ENCODE data around the gene CCDC60.

Gene CCDC60

GRCh38 chr12:119476951-119477350, 142.4 kb downstream of the CCDC60 start:
- no peak overlapping the region for H3K27ac ChIP-seq (ENCODE audit: low read length, poor library complexity, severe bottlenecking)
- H3K9me3 ChIP-seq (ENCODE audit: control insufficient read depth, low read length), result peaks cover 10% of the 10 kb centered on the region
- no peak overlapping the region for H3K4ac ChIP-seq (ENCODE audit: low read depth in 1 of 2, low read length in 2 of 2)
- H3K18ac ChIP-seq (ENCODE audit: low read depth in 1 of 2, low read length in 2 of 2), result no peak overlapping the region
- no peaks in the 10 kb centered on the region for H3K79me1 ChIP-seq (replicated peaks; ENCODE audit: low read length, poor library complexity, severe bottlenecking)
- H4K8ac ChIP-seq (ENCODE audit: low read length), result no peak overlapping the region
- H3K14ac ChIP-seq (ENCODE audit: low read length in 2 of 2), result no peak overlapping the region
- no peak for DNase-seq
- H3K4me2 ChIP-seq (ENCODE audit: low read length, poor library complexity, severe bottlenecking), result no peak overlapping the region
- H3K27me3 ChIP-seq (ENCODE audit: control insufficient read depth in 1 of 2, insufficient read depth in 1 of 2, low read length in 2 of 2), result no peaks in the 10 kb centered on the region
- H2BK120ac ChIP-seq (ENCODE audit: low read depth, low read length), result no peak overlapping the region
- H2BK15ac ChIP-seq (ENCODE audit: low read depth, poor library complexity, severe bottlenecking), result no peak overlapping the region
- 68% methylated on average over 3 of the region's 3 CpGs for WGBS
- no peak overlapping the region for H2AK5ac ChIP-seq (ENCODE audit: low read length, severe bottlenecking)
- H3K4me1 ChIP-seq (ENCODE audit: control insufficient read depth, insufficient read depth, low read depth, low read length), result no peaks in the 10 kb centered on the region
- H3K4me3 ChIP-seq (ENCODE audit: insufficient read depth in 1 of 2, low read depth in 1 of 2, low read length in 2 of 2), result no peak overlapping the region
- H4K91ac ChIP-seq (ENCODE audit: low read length), result no peak overlapping the region
- no peak overlapping the region for H3K23ac ChIP-seq (ENCODE audit: low read length in 2 of 2)
- H3K36me3 ChIP-seq (ENCODE audit: control insufficient read depth in 1 of 2, insufficient read depth in 2 of 2, low read depth in 1 of 2, low read length in 2 of 2), result no peaks in the 10 kb centered on the region
- no peak overlapping the region for H3K9ac ChIP-seq (ENCODE audit: low read length)
- H2BK12ac ChIP-seq (ENCODE audit: low read length in 2 of 2), result no peak overlapping the region
- H2BK5ac ChIP-seq (ENCODE audit: low read depth, low read length, poor library complexity, severe bottlenecking), result no peak overlapping the region
- no peak overlapping the region for H2AFZ ChIP-seq (ENCODE audit: low read depth, low read length)

GRCh38 chr12:119479121-119479561, 144.6 kb downstream of the CCDC60 start:
- Histone ChIP-seq H3K36me3 (ENCODE audit: control insufficient read depth in 1 of 2, insufficient read depth in 2 of 2, low read depth in 1 of 2, low read length in 2 of 2) (no peaks in the 10 kb centered on the region), H3K18ac (ENCODE audit: low read depth in 1 of 2, low read length in 2 of 2) (no peak overlapping the region), H3K4me3 (ENCODE audit: insufficient read depth in 1 of 2, low read depth in 1 of 2, low read length in 2 of 2) (no peak overlapping the region), H3K23ac (ENCODE audit: low read length in 2 of 2) (no peak overlapping the region), H2BK15ac (ENCODE audit: low read depth, poor library complexity, severe bottlenecking) (no peak overlapping the region), H3K79me1 (replicated peaks; ENCODE audit: low read length, poor library complexity, severe bottlenecking) (no peaks in the 10 kb centered on the region), H3K4me2 (ENCODE audit: low read length, poor library complexity, severe bottlenecking) (no peak overlapping the region), H4K8ac (ENCODE audit: low read length) (no peak overlapping the region), H2BK5ac (ENCODE audit: low read depth, low read length, poor library complexity, severe bottlenecking) (no peak overlapping the region), H2AK5ac (ENCODE audit: low read length, severe bottlenecking) (no peak overlapping the region), H2BK120ac (ENCODE audit: low read depth, low read length) (no peak overlapping the region), H3K27me3 (ENCODE audit: control insufficient read depth in 1 of 2, insufficient read depth in 1 of 2, low read length in 2 of 2) (no peaks in the 10 kb centered on the region), H4K91ac (ENCODE audit: low read length) (no peak overlapping the region), H3K27ac (ENCODE audit: low read length, poor library complexity, severe bottlenecking) (no peak overlapping the region), H3K4ac (ENCODE audit: low read depth in 1 of 2, low read length in 2 of 2) (no peak overlapping the region), H2BK12ac (ENCODE audit: low read length in 2 of 2) (no peak overlapping the region), H2AFZ (ENCODE audit: low read depth, low read length) (no peak overlapping the region), H3K9ac (ENCODE audit: low read length) (no peak overlapping the region), H3K14ac (ENCODE audit: low read length in 2 of 2) (no peak overlapping the region), H3K9me3 (ENCODE audit: control insufficient read depth, low read length) (peaks cover 16% of the 10 kb centered on the region), H3K4me1 (ENCODE audit: control insufficient read depth, insufficient read depth, low read depth, low read length) (no peaks in the 10 kb centered on the region)
- WGBS, result 79% methylated on average over 10 of the region's 10 CpGs
- DNase-seq, result no peak

GRCh38 chr12:119480551-119480950, 146.0 kb downstream of the CCDC60 start:
- Histone ChIP-seq H3K4me1 (ENCODE audit: control insufficient read depth, insufficient read depth, low read depth, low read length) (no peaks in the 10 kb centered on the region), H3K4ac (ENCODE audit: low read depth in 1 of 2, low read length in 2 of 2) (no peak overlapping the region), H2AFZ (ENCODE audit: low read depth, low read length) (no peak overlapping the region), H3K4me3 (ENCODE audit: insufficient read depth in 1 of 2, low read depth in 1 of 2, low read length in 2 of 2) (no peak overlapping the region), H3K36me3 (ENCODE audit: control insufficient read depth in 1 of 2, insufficient read depth in 2 of 2, low read depth in 1 of 2, low read length in 2 of 2) (no peaks in the 10 kb centered on the region), H2BK15ac (ENCODE audit: low read depth, poor library complexity, severe bottlenecking) (no peak overlapping the region), H3K9ac (ENCODE audit: low read length) (no peak overlapping the region), H2BK12ac (ENCODE audit: low read length in 2 of 2) (no peak overlapping the region), H3K4me2 (ENCODE audit: low read length, poor library complexity, severe bottlenecking) (no peak overlapping the region), H3K79me1 (replicated peaks; ENCODE audit: low read length, poor library complexity, severe bottlenecking) (no peaks in the 10 kb centered on the region), H3K9me3 (ENCODE audit: control insufficient read depth, low read length) (peaks cover 16% of the 10 kb centered on the region), H2AK5ac (ENCODE audit: low read length, severe bottlenecking) (no peak overlapping the region), H4K91ac (ENCODE audit: low read length) (no peak overlapping the region), H3K14ac (ENCODE audit: low read length in 2 of 2) (no peak overlapping the region), H2BK5ac (ENCODE audit: low read depth, low read length, poor library complexity, severe bottlenecking) (no peak overlapping the region), H3K18ac (ENCODE audit: low read depth in 1 of 2, low read length in 2 of 2) (no peak overlapping the region), H3K23ac (ENCODE audit: low read length in 2 of 2) (no peak overlapping the region), H4K8ac (ENCODE audit: low read length) (no peak overlapping the region), H2BK120ac (ENCODE audit: low read depth, low read length) (no peak overlapping the region), H3K27ac (ENCODE audit: low read length, poor library complexity, severe bottlenecking) (no peak overlapping the region), H3K27me3 (ENCODE audit: control insufficient read depth in 1 of 2, insufficient read depth in 1 of 2, low read length in 2 of 2) (no peaks in the 10 kb centered on the region)
- WGBS, result 65% methylated on average over 1 of the region's 1 CpG
- no peak for DNase-seq

- no peak overlapping the region for H4K91ac ChIP-seq (ENCODE audit: low read length)
- H2BK15ac ChIP-seq (ENCODE audit: low read depth, poor library complexity, severe bottlenecking), result no peak overlapping the region
- H3K4me2 ChIP-seq (ENCODE audit: low read length, poor library complexity, severe bottlenecking), result no peak overlapping the region
- H2BK12ac ChIP-seq (ENCODE audit: low read length in 2 of 2), result no peak overlapping the region
- no peak overlapping the region for H3K23ac ChIP-seq (ENCODE audit: low read length in 2 of 2)
- no peak overlapping the region for H3K14ac ChIP-seq (ENCODE audit: low read length in 2 of 2)
- H2AFZ ChIP-seq (ENCODE audit: low read depth, low read length), result no peak overlapping the region
- no peaks in the 10 kb centered on the region for H3K4me1 ChIP-seq (ENCODE audit: control insufficient read depth, insufficient read depth, low read depth, low read length)
- no peak overlapping the region for H2AK5ac ChIP-seq (ENCODE audit: low read length, severe bottlenecking)
- H4K8ac ChIP-seq (ENCODE audit: low read length), result no peak overlapping the region
- no peaks in the 10 kb centered on the region for H3K36me3 ChIP-seq (ENCODE audit: control insufficient read depth in 1 of 2, insufficient read depth in 2 of 2, low read depth in 1 of 2, low read length in 2 of 2)
- no peaks in the 10 kb centered on the region for H3K27me3 ChIP-seq (ENCODE audit: control insufficient read depth in 1 of 2, insufficient read depth in 1 of 2, low read length in 2 of 2)
- WGBS, result 12% methylated on average over 3 of the region's 4 CpGs
- no peak overlapping the region for H3K4me3 ChIP-seq (ENCODE audit: insufficient read depth in 1 of 2, low read depth in 1 of 2, low read length in 2 of 2)
- no peaks in the 10 kb centered on the region for H3K79me1 ChIP-seq (replicated peaks; ENCODE audit: low read length, poor library complexity, severe bottlenecking)
- H3K9me3 ChIP-seq (ENCODE audit: control insufficient read depth, low read length), result peaks cover 6% of the 10 kb centered on the region
- H3K18ac ChIP-seq (ENCODE audit: low read depth in 1 of 2, low read length in 2 of 2), result no peak overlapping the region
- no peak for DNase-seq
- no peak overlapping the region for H3K9ac ChIP-seq (ENCODE audit: low read length)
- no peak overlapping the region for H3K4ac ChIP-seq (ENCODE audit: low read depth in 1 of 2, low read length in 2 of 2)
- H2BK5ac ChIP-seq (ENCODE audit: low read depth, low read length, poor library complexity, severe bottlenecking), result no peak overlapping the region
- no peak overlapping the region for H3K27ac ChIP-seq (ENCODE audit: low read length, poor library complexity, severe bottlenecking)
- H2BK120ac ChIP-seq (ENCODE audit: low read depth, low read length), result no peak overlapping the region
Measured at GRCh38 chr12:119486599-119487154, 152.1 kb downstream of the CCDC60 start.
